IPS DF 6.9 (cell line): Measurements from ENCODE around the gene TAAR9.
A peak's percentile ranks its signal among the peaks of the same experiment; 100 is the strongest.

ENCODE experiments used
- DNase-seq: peaks from one replicate; pipeline ENCODE4 v3.0.0-alpha.2; 2013; ENCODE audit warnings: low read depth, low spot score
- H3K27ac ChIP-seq: one replicate; pipeline ENCODE4 v1.5.1; 2013; ENCODE audit warnings: low read length, control low read depth
- H3K27me3 ChIP-seq: 2 replicates; pipeline ENCODE4 v1.6.1; 2013; ENCODE audit warnings: mild to moderate bottlenecking, low read length; ENCODE audit not compliant: control insufficient read depth, insufficient read depth
- H3K36me3 ChIP-seq: 2 replicates; pipeline ENCODE4 v1.6.1; 2013; ENCODE audit warnings: low read length; ENCODE audit not compliant: control insufficient read depth, insufficient read depth
- H3K4me1 ChIP-seq: 2 replicates; pipeline ENCODE4 v1.6.1; 2013; ENCODE audit warnings: low read length; ENCODE audit not compliant: control insufficient read depth, insufficient read depth
- H3K4me3 ChIP-seq: 2 replicates; pipeline ENCODE4 v1.5.1; 2013; ENCODE audit warnings: mild to moderate bottlenecking, low read length
- H3K9me3 ChIP-seq: 2 replicates; pipeline ENCODE4 v1.6.1; 2013; ENCODE audit warnings: low read length, inconsistent platforms; ENCODE audit not compliant: control insufficient read depth, insufficient read depth
- WGBS: extraction: QIAGEN DNeasy Blood & Tissue Kit; methylation state at CpG from one replicate; pipeline ENCODE4 v1.1.7; 2013; ENCODE audit warnings: mixed read lengths, missing lambda C conversion rate; ENCODE audit not compliant: insufficient read length, insufficient coverage; 5-methylcytosine and 5-hydroxymethylcytosine counted together

TAAR9 gene

GRCh38 chr6:132499757-132500156 is 38.3 kb upstream of the TAAR9 start:
- Histone ChIP-seq H3K9me3 (no peaks in the 10 kb centered on the region), H3K27ac (no peak overlapping the region), H3K27me3 (no peaks in the 10 kb centered on the region), H3K4me3 (no peak overlapping the region), H3K4me1 (no peaks in the 10 kb centered on the region), H3K36me3 (peaks cover 2% of the 10 kb centered on the region; the same call in 1 of the 2 replicates)
- no peak for DNase-seq
- no CpG with 5 or more reads among the region's 4 CpGs for WGBS

- peaks cover 2% of the 10 kb centered on the region; the same call in 1 of the 2 replicates for H3K36me3 ChIP-seq
- no peak for DNase-seq
- no peak overlapping the region for H3K27ac ChIP-seq
- no peaks in the 10 kb centered on the region for H3K4me1 ChIP-seq
- H3K27me3 ChIP-seq, result no peaks in the 10 kb centered on the region
- H3K4me3 ChIP-seq, result no peak overlapping the region
- WGBS, result no CpG with 5 or more reads among the region's 5 CpGs
- H3K9me3 ChIP-seq, result no peaks in the 10 kb centered on the region
Observed at GRCh38 chr6:132504757-132505156, 33.3 kb upstream of the TAAR9 start.

- DNase-seq, result no peak
- Histone ChIP-seq H3K9me3 (no peaks in the 10 kb centered on the region), H3K27me3 (no peaks in the 10 kb centered on the region), H3K4me3 (no peak overlapping the region), H3K27ac (no peak overlapping the region), H3K36me3 (peaks cover 2% of the 10 kb centered on the region; the same call in 1 of the 2 replicates), H3K4me1 (no peaks in the 10 kb centered on the region)
- no CpG with 5 or more reads among the region's 1 CpG for WGBS
Observed at GRCh38 chr6:132505158-132505557, 32.9 kb upstream of the TAAR9 start.

DNA sequence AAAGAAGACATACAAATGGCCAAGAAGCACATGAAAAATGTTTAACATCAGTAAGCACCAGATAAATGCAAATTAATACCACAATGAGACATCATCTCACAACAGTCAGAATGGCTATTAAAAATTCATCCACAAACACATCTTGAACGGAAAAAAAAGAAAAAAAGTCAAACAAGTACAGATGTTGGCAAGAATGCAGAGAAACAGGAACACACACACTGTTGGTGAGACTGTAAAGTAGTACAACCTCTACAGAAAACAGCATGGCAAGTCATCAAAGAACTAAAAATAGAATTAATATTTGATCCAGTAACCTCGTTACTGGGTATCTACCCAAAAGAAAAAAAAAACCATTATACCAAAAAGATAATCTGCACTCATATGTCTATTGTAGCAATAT is 31.6 kb upstream of the TAAR9 start:
- Histone ChIP-seq H3K27ac (no peak overlapping the region), H3K4me1 (no peaks in the 10 kb centered on the region), H3K27me3 (no peaks in the 10 kb centered on the region), H3K9me3 (no peaks in the 10 kb centered on the region), H3K36me3 (no peaks in the 10 kb centered on the region; the same call in 1 of the 2 replicates), H3K4me3 (no peak overlapping the region)
- no peak for DNase-seq
- no CpG with 5 or more reads among the region's 2 CpGs for WGBS

GRCh38 chr6:132506869-132507808 is 30.9 kb upstream of the TAAR9 start:
- no peaks in the 10 kb centered on the region for H3K27me3 ChIP-seq
- H3K4me3 ChIP-seq, result no peak overlapping the region
- WGBS, result no CpG with 5 or more reads among the region's 5 CpGs
- no peaks in the 10 kb centered on the region for H3K4me1 ChIP-seq
- H3K27ac ChIP-seq, result no peak overlapping the region
- H3K36me3 ChIP-seq, result no peaks in the 10 kb centered on the region
- no peaks in the 10 kb centered on the region for H3K9me3 ChIP-seq
- DNase-seq, result no peak

- DNase-seq, result no peak
- Histone ChIP-seq H3K4me1 (no peaks in the 10 kb centered on the region), H3K27ac (no peak overlapping the region), H3K9me3 (no peaks in the 10 kb centered on the region), H3K36me3 (no peaks in the 10 kb centered on the region), H3K4me3 (no peak overlapping the region), H3K27me3 (no peaks in the 10 kb centered on the region)
- WGBS, result no CpG with 5 or more reads among the region's 4 CpGs
Observed at GRCh38 chr6:132511210-132511830, 26.8 kb upstream of the TAAR9 start.

DNA sequence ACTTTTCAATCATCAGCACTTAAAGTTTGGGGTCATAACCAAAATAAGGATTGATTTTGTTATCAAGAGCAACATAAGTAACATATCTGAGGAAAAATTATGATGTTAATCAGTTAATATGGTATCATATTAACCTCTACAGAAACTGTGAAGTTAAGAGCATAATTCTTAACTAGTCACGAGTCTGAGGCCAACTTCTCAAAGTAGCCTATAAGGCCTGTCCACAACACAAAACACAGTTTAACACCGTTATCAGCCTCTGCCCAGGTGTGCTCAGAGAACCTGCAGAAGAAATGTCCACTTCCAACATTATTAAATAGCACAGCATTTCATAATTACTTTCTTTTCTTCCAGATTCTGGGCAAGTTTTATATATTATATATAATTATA is 26.3 kb upstream of the TAAR9 start:
- Histone ChIP-seq H3K9me3 (no peaks in the 10 kb centered on the region), H3K4me1 (no peaks in the 10 kb centered on the region), H3K27ac (no peak overlapping the region), H3K36me3 (no peaks in the 10 kb centered on the region), H3K4me3 (no peak overlapping the region), H3K27me3 (no peaks in the 10 kb centered on the region)
- DNase-seq, result no peak
- no CpG with 5 or more reads among the region's 2 CpGs for WGBS

GRCh38 chr6:132512342-132512637 is 25.8 kb upstream of the TAAR9 start:
- Histone ChIP-seq H3K4me3 (peak overlapping the region; percentile 76; the same call in 1 of the 2 replicates), H3K36me3 (no peaks in the 10 kb centered on the region), H3K9me3 (no peaks in the 10 kb centered on the region), H3K4me1 (no peaks in the 10 kb centered on the region), H3K27me3 (no peaks in the 10 kb centered on the region), H3K27ac (no peak overlapping the region)
- 100% methylated on average over 1 of the region's 7 CpGs for WGBS
- DNase-seq, result no peak

DNA sequence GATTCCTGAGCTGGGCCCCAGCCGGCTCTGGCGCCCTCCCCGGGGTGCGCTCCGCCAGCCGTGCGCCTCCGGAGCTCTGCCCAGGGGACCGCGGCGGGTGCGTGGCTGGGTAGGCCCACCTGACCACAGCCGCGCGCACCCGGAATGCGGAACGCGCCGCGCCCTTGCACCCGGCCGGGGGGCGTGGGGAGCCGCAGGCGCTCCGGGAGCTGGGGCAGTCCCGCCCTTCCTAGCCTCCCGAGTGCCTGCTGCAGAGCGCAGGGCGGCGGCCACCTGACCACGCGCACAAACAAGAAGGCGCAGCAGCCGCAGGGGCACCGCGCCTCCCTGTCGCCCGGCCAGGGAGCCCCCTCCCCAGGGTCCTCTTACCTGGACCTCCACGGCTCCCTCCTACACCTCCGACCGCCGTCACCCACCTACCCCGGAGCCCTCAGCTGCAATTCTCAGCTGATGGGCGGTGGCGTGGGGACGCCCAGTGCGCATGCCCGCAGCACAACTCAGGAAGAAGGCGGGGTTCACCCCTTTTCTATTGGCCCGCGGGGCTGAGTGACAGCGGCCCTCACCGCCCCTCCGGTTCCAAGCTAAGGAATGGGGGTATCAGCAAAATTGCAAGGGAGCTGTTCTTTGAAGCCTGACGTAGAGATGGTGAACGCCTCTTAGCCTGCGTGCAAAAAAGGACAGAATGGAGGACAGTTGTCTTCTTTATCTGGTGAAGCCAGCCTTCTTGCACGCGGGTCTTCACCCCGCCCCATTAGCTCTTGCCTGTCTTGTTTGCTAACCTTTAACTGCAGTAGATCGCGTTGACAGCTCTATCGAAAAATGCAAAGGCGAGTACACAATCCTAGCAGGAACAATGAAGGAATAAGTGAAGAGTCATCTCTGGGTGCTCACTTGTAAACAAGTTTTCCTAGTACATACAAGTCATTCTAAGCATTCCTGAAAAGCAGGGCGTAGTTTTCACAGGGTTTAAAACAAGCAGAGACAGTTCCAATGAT is 25.1 kb upstream of the TAAR9 start, which contains the start of gene STX7:
TSS of gene STX7 (minus strand) at position 479 of the 995 bp plus-strand sequence. CDS start 9,586 bp downstream, outside the sequence.
- Histone ChIP-seq H3K27me3 (no peaks in the 10 kb centered on the region), H3K9me3 (no peaks in the 10 kb centered on the region), H3K27ac (no peak within 1 kb of the TSS), H3K36me3 (no peaks in the 10 kb centered on the region), H3K4me1 (no peaks in the 10 kb centered on the region), H3K4me3 (peak within 1 kb of the TSS; percentile 76; the same call in 1 of the 2 replicates)
- DNase-seq, result peak; percentile 63
- WGBS, result no CpG with 5 or more reads among the region's 67 CpGs
